Measurements from ENCODE around the gene PRKCE. TPM values are rescaled to one million over a fixed set of nuclear protein-coding genes. Genes with fewer than 3 reads are reported as not detected.

Gene PRKCE
- polyA plus RNA-seq, 1 of the 3 experiments (the other 2 are of a cell fraction), result 16.3 TPM

- no peak for DNase-seq
- Histone ChIP-seq H2AFZ (ENCODE audit: low read depth) (no peak overlapping the region), H3K4me1 (ENCODE audit: control insufficient read depth in 1 of 2, insufficient read depth in 2 of 2, low read depth in 1 of 2, low read length in 1 of 2) (peaks cover 7 to 15% of the 10 kb centered on the region in 2 experiments; a peak in 3 of 4 replicates), H3K79me2 (ENCODE audit: insufficient read depth) (no peaks in the 10 kb centered on the region), H4K20me1 (ENCODE audit: insufficient read depth) (no peaks in the 10 kb centered on the region), H3K4me3 (ENCODE audit: low read depth in 2 of 2, low read length in 1 of 2) (no peak overlapping the region), H3F3A (replicated peaks; ENCODE audit: insufficient read depth) (no peaks in the 10 kb centered on the region), H3K9ac (no peak overlapping the region), H3K27me3 (ENCODE audit: insufficient read depth) (no peaks in the 10 kb centered on the region), H3K4me2 (no peak overlapping the region), H3K9me3 (peaks cover 7% of the 10 kb centered on the region; the same call in 1 of the 2 replicates), H3K9me2 (no peaks in the 10 kb centered on the region), H3K36me3 (replicated peaks in 1 of 2; ENCODE audit: control insufficient read depth in 1 of 2, insufficient read depth in 2 of 2, low read length in 1 of 2) (no peaks in the 10 kb centered on the region), H3K27ac (ENCODE audit: low read depth in 2 of 2, low read length in 1 of 2) (no peak overlapping the region)
- ChIA-PET CTCF (interaction anchor here (0.9 to 1.4 kb wide), 4 partner anchors 10 to 185 kb away, joined by 3 to 6 read pairs (median 4); no protein-coding TSS in a partner anchor), POLR2A (interaction anchor here (0.6 kb wide), 1 partner anchor 30 kb away, joined by 3 read pairs; no protein-coding TSS in a partner anchor)
- TF ChIP-seq RFX5 (IDR thresholded peaks at IDR 0.05; ENCODE audit: low read length) (no peak), YY1 (IDR thresholded peaks at IDR 0.05; ENCODE audit: low read depth) (no peak), FOSL2 (IDR thresholded peaks at IDR 0.05; ENCODE audit: borderline replicate concordance, low read depth) (no peak), ZBTB33 (IDR thresholded peaks at IDR 0.05; ENCODE audit: borderline replicate concordance, low read depth) (no peak), CTCF (IDR thresholded peaks at IDR 0.05) (no peak), FOXJ3 (CRISPR knock-in tag; IDR thresholded peaks at IDR 0.05) (no peak), TAF1 (IDR thresholded peaks at IDR 0.05; ENCODE audit: borderline replicate concordance, low read depth, low read length) (no peak), USF2 (IDR thresholded peaks at IDR 0.05; ENCODE audit: borderline replicate concordance, low read depth, low read length) (no peak), CHD2 (IDR thresholded peaks at IDR 0.05; ENCODE audit: low read length, partially characterized antibody) (no peak), POLR2AphosphoS5 (IDR thresholded peaks at IDR 0.05; ENCODE audit: low read depth, low read length) (no peak), ELF1 (IDR thresholded peaks at IDR 0.05) (no peak)
- WGBS (ENCODE audit: low lambda C conversion rate), result 88% methylated on average over 5 of the region's 5 CpGs
Observed at GRCh38 chr2:45834858-45835257, 183.4 kb downstream of the PRKCE start.

- no peaks in the 10 kb centered on the region for H3K27me3 ChIP-seq (ENCODE audit: insufficient read depth)
- no peaks in the 10 kb centered on the region for H3K79me2 ChIP-seq (ENCODE audit: insufficient read depth)
- WGBS (ENCODE audit: low lambda C conversion rate), result 79% methylated on average over 3 of the region's 3 CpGs
- H3K36me3 ChIP-seq (replicated peaks in 1 of 2; ENCODE audit: control insufficient read depth in 1 of 2, insufficient read depth in 2 of 2, low read length in 1 of 2), result no peaks in the 10 kb centered on the region
- no peak overlapping the region for H2AFZ ChIP-seq (ENCODE audit: low read depth)
- POLR2A ChIA-PET, result no interaction called here
- no peak overlapping the region for H3K9ac ChIP-seq
- no peaks in the 10 kb centered on the region for H3F3A ChIP-seq (replicated peaks; ENCODE audit: insufficient read depth)
- TF ChIP-seq RAD21 (IDR thresholded peaks at IDR 0.05; ENCODE audit: low read length) (peak; percentile 62), USF1 (IDR thresholded peaks at IDR 0.05; ENCODE audit: borderline replicate concordance, low read depth) (no peak), SMC3 (IDR thresholded peaks at IDR 0.05; ENCODE audit: low read depth, low read length) (peak; percentile 42; the same call in 1 of the 2 replicates)
- no peak overlapping the region for H3K27ac ChIP-seq (ENCODE audit: low read depth in 2 of 2, low read length in 1 of 2)
- H3K9me2 ChIP-seq, result no peaks in the 10 kb centered on the region
- H3K4me3 ChIP-seq (ENCODE audit: low read depth in 2 of 2, low read length in 1 of 2), result no peak overlapping the region
- CTCF ChIA-PET, result interaction anchor here (0.6 to 2.1 kb wide), 15 partner anchors 12 to 230 kb away, joined by 3 to 9 read pairs (median 3); no protein-coding TSS in a partner anchor
- no peak for DNase-seq
- H3K9me3 ChIP-seq, result no peaks in the 10 kb centered on the region
- H3K4me1 ChIP-seq (ENCODE audit: control insufficient read depth in 1 of 2, insufficient read depth in 2 of 2, low read depth in 1 of 2, low read length in 1 of 2), result peaks cover 11 to 27% of the 10 kb centered on the region in 2 experiments; a peak in 3 of 4 replicates
- H4K20me1 ChIP-seq (ENCODE audit: insufficient read depth), result no peaks in the 10 kb centered on the region
- no peak overlapping the region for H3K4me2 ChIP-seq
Observed at GRCh38 chr2:45836316-45836715, 184.8 kb downstream of the PRKCE start.

Data from SK-N-SH (cell line).